ENCODE measurements around the gene DENND6B. TPM values are rescaled to one million over a fixed set of nuclear protein-coding genes. Genes with fewer than 3 reads are reported as not detected.

The DENND6B gene
- total and polyA plus RNA-seq, 7 donors: 0.46 to 1.6 (median 0.81) TPM

DNA sequence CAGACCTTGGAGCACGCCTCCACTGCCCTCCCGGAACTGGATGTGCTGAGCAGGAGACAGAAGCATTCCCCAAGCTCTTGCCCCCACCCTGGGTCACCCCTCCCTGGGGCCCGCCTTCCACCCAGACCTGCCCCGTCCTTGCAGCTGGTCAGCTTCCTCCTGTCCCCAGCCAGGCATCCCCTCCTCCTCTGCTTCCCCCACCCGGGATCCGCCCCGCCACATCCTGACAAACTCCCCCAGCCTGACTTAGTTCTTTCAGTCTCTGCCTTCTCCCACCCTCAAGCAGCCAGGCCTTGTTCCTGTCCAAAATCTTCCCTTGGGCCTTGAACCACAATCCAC lies 18.2 kb downstream of the DENND6B start:
- H3K27me3 ChIP-seq (ENCODE audit: insufficient read depth in 3 of 3, low read length in 2 of 3): peaks cover 0 to 6% (median 0%) of the 10 kb centered on the region in 3 donors
- 51 to 56% (median 52%) methylated on average over 6 to 7 of the region's 7 CpGs for WGBS, 3 donors
- H3K36me3 ChIP-seq (ENCODE audit: insufficient read depth in 1 of 2, low read depth in 1 of 2): no peaks in the 10 kb centered on the region
- H3K27ac ChIP-seq: peak overlapping the region; percentile 55
- H3K9me3 ChIP-seq: no peaks in the 10 kb centered on the region
- DNase-seq (peak; percentile 82 to 90), ATAC-seq (peak in 3 of 4 donors; percentile 11 to 32 (median 16))
- TF ChIP-seq, protein P1, sequence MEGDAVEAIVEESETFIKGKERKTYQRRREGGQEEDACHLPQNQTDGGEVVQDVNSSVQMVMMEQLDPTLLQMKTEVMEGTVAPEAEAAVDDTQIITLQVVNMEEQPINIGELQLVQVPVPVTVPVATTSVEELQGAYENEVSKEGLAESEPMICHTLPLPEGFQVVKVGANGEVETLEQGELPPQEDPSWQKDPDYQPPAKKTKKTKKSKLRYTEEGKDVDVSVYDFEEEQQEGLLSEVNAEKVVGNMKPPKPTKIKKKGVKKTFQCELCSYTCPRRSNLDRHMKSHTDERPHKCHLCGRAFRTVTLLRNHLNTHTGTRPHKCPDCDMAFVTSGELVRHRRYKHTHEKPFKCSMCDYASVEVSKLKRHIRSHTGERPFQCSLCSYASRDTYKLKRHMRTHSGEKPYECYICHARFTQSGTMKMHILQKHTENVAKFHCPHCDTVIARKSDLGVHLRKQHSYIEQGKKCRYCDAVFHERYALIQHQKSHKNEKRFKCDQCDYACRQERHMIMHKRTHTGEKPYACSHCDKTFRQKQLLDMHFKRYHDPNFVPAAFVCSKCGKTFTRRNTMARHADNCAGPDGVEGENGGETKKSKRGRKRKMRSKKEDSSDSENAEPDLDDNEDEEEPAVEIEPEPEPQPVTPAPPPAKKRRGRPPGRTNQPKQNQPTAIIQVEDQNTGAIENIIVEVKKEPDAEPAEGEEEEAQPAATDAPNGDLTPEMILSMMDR (IDR thresholded peaks at IDR 0.05): no peak
- H3K4me1 ChIP-seq: peaks cover 23% of the 10 kb centered on the region
- no peak overlapping the region for H3K4me3 ChIP-seq
- intact Hi-C loops (cut with DNase I): no loop called here

DNA sequence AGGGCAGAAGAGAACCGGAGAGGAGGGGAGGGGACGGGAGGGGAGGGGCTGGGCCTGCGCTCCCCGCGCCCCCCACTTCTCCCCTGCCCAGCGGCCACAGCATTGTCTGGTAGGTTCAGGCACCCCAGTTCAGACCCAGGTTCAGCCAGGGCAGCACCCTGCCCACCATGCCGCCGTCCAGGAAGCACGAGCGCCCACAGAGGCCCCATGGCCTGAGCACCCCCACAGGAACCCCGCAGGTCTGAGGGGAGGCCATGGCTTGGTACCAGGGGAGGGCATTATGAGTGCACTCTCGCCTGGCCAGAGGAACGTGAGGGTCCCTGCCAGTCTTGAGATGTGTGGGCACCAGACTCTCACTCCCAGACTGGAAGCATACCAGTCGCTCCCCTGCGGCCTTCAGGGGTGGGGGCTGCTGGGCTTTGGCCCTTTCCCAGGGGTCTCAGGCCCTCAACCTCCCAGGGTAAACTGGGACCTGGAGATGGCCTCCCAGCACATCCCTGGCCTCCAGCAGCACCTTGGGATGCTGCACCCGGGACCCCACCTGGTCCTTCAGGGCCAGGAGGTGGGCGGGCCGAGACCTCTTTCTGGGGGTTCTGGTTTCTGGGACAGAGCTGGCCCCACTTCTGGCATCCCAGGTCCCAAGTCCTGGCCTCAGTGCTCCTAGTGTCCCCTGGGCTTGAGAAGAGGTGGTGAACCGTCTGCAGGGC lies 18.8 kb downstream of the DENND6B start:
- TF ChIP-seq, protein P1 (IDR thresholded peaks at IDR 0.05): no peak
- no peak for ATAC-seq
- Histone ChIP-seq H3K9me3 (no peaks in the 10 kb centered on the region), H3K4me1 (peaks cover 28% of the 10 kb centered on the region), H3K36me3 (ENCODE audit: insufficient read depth in 1 of 2, low read depth in 1 of 2) (no peaks in the 10 kb centered on the region), H3K27ac (peak overlapping the region; percentile 55), H3K27me3 (ENCODE audit: insufficient read depth in 3 of 3, low read length in 2 of 3) (peaks cover 0 to 6% (median 0%) of the 10 kb centered on the region in 3 donors), H3K4me3 (peak overlapping the region; percentile 1)
- intact Hi-C loops (cut with DNase I): no loop called here
- WGBS, 3 donors: 31 to 60% (median 40%) methylated on average over 13 to 19 of the region's 19 CpGs
- peak in 1 of 2 donors; percentile 62 for DNase-seq

DNA sequence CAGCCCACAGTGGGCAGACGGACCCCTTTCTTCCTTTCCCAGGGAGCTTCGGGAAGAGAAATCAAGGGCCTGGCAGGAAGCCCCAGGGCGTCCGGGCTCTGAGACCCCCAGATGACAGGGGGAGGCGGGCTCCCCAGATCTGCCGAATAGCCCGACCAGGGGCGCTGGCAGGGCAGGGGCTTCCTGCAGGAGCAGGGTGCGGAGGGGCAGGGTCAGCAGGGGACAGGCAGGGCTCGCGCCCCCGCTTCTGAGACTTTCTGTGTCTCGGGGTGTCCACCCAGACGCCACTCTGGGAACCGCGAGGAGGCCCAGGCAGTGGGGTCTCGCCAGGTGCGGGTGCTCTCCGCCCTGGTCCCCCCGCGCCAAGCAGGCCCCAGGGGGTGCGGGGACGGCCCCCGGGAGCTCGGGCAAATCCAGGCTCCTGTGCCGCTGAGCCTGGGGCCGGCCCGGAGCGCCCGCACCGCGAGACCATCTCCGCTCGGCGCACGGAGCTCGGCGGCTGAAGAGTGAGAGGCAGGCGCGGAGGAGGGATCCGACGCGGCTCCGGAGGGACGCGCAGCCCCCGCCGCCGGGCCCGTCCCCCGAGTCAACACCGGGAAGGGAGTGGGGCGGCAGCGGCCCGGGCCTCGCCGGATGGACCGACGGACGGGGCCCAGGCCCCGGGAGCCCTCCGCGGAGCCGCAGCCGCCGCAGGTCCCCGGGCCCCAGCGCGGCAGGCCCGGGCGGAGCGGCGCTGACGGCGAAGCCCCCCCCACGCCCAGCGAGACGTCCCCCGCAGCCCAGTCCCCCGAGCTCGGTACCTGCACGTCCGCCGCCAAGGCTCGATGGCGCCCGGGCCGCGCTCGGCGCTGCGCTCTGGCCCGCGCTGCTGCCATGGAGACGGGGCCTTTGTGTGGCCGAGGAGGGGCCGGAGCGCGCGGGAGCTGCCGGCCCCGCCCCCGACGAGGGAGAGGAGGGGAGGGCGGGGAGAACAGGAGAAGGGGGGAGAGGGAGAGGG lies 19.8 kb downstream of the DENND6B start, which contains the start of gene PLXNB2:
TSS of gene PLXNB2 (minus strand) at position 894 of the 997 bp plus-strand sequence. CDS start 17,062 bp downstream, outside the sequence.
- DNase-seq: peak; percentile 87 to 88
- WGBS, 3 donors: 1 to 5% (median 2%) methylated on average over 58 to 100 of the region's 105 CpGs
- Histone ChIP-seq H3K4me1 (peaks cover 38% of the 10 kb centered on the region), H3K9me3 (no peaks in the 10 kb centered on the region), H3K36me3 (ENCODE audit: insufficient read depth in 1 of 2, low read depth in 1 of 2) (no peaks in the 10 kb centered on the region), H3K4me3 (peak within 1 kb of the TSS; percentile 80), H3K27me3 (ENCODE audit: insufficient read depth in 3 of 3, low read length in 2 of 3) (peaks cover 0 to 6% (median 0%) of the 10 kb centered on the region in 3 donors), H3K27ac (peak within 1 kb of the TSS; percentile 83)
- ATAC-seq: peak; percentile 56 to 74 (median 62)
- intact Hi-C loops (cut with DNase I): no loop called here
- TF ChIP-seq, protein P1 (IDR thresholded peaks at IDR 0.05): no peak

DNA sequence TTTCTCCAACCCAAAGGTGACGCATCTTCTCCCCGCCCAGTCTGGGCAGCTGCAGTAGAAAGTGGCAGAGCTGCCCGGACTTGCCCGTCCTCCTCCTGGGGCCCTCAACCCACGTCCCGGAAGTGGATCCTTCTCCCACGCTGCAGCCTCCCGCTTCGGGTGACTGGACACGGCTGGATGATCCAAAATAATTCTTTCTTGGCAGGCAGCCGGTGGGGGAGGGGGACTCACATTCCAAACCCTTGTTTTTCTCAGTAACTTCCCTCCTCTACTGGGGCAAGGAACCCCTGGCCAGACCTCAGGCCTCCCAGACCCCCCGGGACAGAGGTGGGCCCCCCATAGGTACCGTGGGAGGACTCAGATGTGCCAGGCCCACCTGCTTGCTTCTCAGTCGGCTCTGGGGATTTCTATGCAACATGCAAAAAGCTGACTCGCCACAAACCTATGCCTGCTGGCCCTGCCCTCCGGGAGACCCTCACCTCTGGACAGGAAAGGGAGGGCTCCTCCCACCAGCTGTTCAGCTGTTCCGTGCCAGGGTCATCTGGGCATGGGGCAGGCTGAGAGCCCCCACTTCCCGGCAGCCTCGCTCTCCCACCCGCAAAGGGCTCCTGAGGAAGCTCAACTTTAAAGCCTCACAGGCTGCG lies 20.8 kb downstream of the DENND6B start:
- Histone ChIP-seq H3K36me3 (ENCODE audit: insufficient read depth in 1 of 2, low read depth in 1 of 2) (no peaks in the 10 kb centered on the region), H3K4me3 (peak overlapping the region; percentile 80), H3K4me1 (peaks cover 43% of the 10 kb centered on the region), H3K9me3 (no peaks in the 10 kb centered on the region), H3K27ac (peak overlapping the region; percentile 83), H3K27me3 (ENCODE audit: insufficient read depth in 3 of 3, low read length in 2 of 3) (peaks cover 0 to 6% (median 0%) of the 10 kb centered on the region in 3 donors)
- ATAC-seq (peak; percentile 68 to 78 (median 74)), DNase-seq (peak; percentile 85 to 87)
- TF ChIP-seq, protein P1 (IDR thresholded peaks at IDR 0.05): no peak
- intact Hi-C loops (cut with DNase I): no loop called here
- WGBS, 3 donors: 7 to 20% (median 13%) methylated on average over 20 to 21 of the region's 21 CpGs
